ENCODE data around the gene GNB1.

Gene GNB1

GRCh38 chr1:1842360-1843146, 48.3 kb downstream of the GNB1 start:
- Histone ChIP-seq H3K27me3 (replicated peaks) (no peaks in the 10 kb centered on the region), H3K27ac (no peak overlapping the region), H3K36me3 (replicated peaks) (peaks cover 10% of the 10 kb centered on the region), H3K4me3 (ENCODE audit: low read depth, low read length) (no peak overlapping the region)
- TF ChIP-seq CTCF (IDR thresholded peaks at IDR 0.05; ENCODE audit: low read depth, low read length, missing control alignments): no peak
- DNase-seq: no peak
- in situ Hi-C loops (cut with HindIII; ENCODE audit: low pct_ligation_motif_present, low sequenced_read_pairs): no loop called here

GRCh38 chr1:1841575-1841995, 49.3 kb downstream of the GNB1 start:
- Histone ChIP-seq H3K4me3 (ENCODE audit: low read depth, low read length) (no peak overlapping the region), H3K27me3 (replicated peaks) (no peaks in the 10 kb centered on the region), H3K27ac (no peak overlapping the region), H3K36me3 (replicated peaks) (peaks cover 11% of the 10 kb centered on the region)
- DNase-seq: no peak
- TF ChIP-seq CTCF (IDR thresholded peaks at IDR 0.05; ENCODE audit: low read depth, low read length, missing control alignments): peak; percentile 23
- in situ Hi-C loops (cut with HindIII; ENCODE audit: low pct_ligation_motif_present, low sequenced_read_pairs): no loop called here

GRCh38 chr1:1839311-1839965, 51.4 kb downstream of the GNB1 start:
- DNase-seq: no peak
- TF ChIP-seq CTCF (IDR thresholded peaks at IDR 0.05; ENCODE audit: low read depth, low read length, missing control alignments): no peak
- H3K27ac ChIP-seq: peak overlapping the region; percentile 80

GRCh38 chr1:1836119-1836518, 54.8 kb downstream of the GNB1 start:
- peaks cover 32% of the 10 kb centered on the region for H3K36me3 ChIP-seq (replicated peaks)
- in situ Hi-C loops (cut with HindIII; ENCODE audit: low pct_ligation_motif_present, low sequenced_read_pairs): no loop called here
- no peak for DNase-seq
- no peak overlapping the region for H3K4me3 ChIP-seq (ENCODE audit: low read depth, low read length)
- TF ChIP-seq CTCF (IDR thresholded peaks at IDR 0.05; ENCODE audit: low read depth, low read length, missing control alignments): no peak
- no peak overlapping the region for H3K27ac ChIP-seq
- no peaks in the 10 kb centered on the region for H3K27me3 ChIP-seq (replicated peaks)

More at GRCh38 chr1:1839311-1839965, 51.4 kb downstream of the GNB1 start:
- H3K4me3 ChIP-seq (ENCODE audit: low read depth, low read length): no peak overlapping the region
- in situ Hi-C loops (cut with HindIII; ENCODE audit: low pct_ligation_motif_present, low sequenced_read_pairs): no loop called here
- H3K36me3 ChIP-seq (replicated peaks): peaks cover 15% of the 10 kb centered on the region
- H3K27me3 ChIP-seq (replicated peaks): no peaks in the 10 kb centered on the region

GRCh38 chr1:1835546-1835945, 55.3 kb downstream of the GNB1 start:
- H3K4me3 ChIP-seq (ENCODE audit: low read depth, low read length): no peak overlapping the region
- no peaks in the 10 kb centered on the region for H3K27me3 ChIP-seq (replicated peaks)
- in situ Hi-C loops (cut with HindIII; ENCODE audit: low pct_ligation_motif_present, low sequenced_read_pairs): no loop called here
- H3K27ac ChIP-seq: no peak overlapping the region
- DNase-seq: no peak
- peaks cover 37% of the 10 kb centered on the region for H3K36me3 ChIP-seq (replicated peaks)
- TF ChIP-seq CTCF (IDR thresholded peaks at IDR 0.05; ENCODE audit: low read depth, low read length, missing control alignments): no peak
